HG02870 (cell line): ENCODE data around the gene BAK1.

ENCODE experiments used
- ATAC-seq: cut with Tn5 transposase; IDR thresholded peaks from one replicate; pipeline ENCODE4 v1.9.1; 2021; ENCODE audit warnings: mild to moderate bottlenecking, moderate library complexity; ENCODE audit not compliant: unreplicated experiment

The BAK1 gene

GRCh38 chr6:33579828-33580714, at the start of gene BAK1:
TSS of gene BAK1 (minus strand) at chr6:33580276. CDS start at chr6:33577604, 2,672 bp downstream.
- peak; percentile 86 for ATAC-seq

GRCh38 chr6:33628401-33628964, 48.4 kb upstream of the BAK1 start:
- ATAC-seq: no peak

- ATAC-seq: no peak
Observed at GRCh38 chr6:33627876-33628275, 47.8 kb upstream of the BAK1 start.

DNA sequence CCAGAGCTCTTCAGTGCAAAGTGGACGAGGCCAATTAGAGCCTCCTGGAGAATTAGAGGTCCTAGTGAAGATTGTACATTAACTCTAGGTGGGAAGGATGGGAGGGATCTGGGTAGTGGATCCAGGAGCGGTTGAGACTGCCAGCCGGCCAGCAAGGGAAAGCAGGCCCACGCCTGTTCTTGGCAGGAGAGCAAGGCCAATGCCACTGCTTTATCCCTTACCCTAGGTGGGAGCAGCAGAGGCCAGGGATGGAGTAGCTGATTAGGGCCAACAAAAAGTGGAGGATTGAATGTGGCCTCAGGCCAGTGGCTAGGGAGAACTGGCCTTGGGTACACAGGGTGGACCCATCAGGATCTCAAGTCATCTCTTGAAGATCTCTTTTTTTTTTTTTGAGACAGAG, 44.8 kb upstream of the BAK1 start:
- no peak for ATAC-seq

DNA sequence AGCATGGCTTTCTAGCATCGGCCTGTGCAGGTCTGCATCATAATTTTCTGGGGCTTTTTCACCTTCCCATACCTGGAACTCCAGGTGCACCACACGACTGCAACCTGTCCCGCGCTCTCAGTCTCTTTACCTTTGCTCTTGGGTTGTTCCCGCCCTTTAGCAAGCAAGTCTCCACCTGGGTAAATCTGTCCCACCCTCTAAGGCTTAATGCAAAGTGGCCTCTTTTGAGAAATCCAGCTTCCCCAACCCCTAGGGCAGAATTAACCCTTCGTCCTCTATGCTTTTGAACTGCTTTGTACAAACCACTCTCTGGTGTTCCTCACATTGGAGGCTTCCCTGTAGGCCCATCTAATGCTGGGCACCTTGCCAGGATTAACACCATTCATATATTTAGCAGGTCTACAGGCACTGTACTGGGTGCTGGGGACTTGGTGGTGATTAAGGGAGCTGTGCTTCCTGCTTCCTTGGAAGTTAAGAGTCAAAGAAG, 43.9 kb upstream of the BAK1 start:
- ATAC-seq: no peak

DNA sequence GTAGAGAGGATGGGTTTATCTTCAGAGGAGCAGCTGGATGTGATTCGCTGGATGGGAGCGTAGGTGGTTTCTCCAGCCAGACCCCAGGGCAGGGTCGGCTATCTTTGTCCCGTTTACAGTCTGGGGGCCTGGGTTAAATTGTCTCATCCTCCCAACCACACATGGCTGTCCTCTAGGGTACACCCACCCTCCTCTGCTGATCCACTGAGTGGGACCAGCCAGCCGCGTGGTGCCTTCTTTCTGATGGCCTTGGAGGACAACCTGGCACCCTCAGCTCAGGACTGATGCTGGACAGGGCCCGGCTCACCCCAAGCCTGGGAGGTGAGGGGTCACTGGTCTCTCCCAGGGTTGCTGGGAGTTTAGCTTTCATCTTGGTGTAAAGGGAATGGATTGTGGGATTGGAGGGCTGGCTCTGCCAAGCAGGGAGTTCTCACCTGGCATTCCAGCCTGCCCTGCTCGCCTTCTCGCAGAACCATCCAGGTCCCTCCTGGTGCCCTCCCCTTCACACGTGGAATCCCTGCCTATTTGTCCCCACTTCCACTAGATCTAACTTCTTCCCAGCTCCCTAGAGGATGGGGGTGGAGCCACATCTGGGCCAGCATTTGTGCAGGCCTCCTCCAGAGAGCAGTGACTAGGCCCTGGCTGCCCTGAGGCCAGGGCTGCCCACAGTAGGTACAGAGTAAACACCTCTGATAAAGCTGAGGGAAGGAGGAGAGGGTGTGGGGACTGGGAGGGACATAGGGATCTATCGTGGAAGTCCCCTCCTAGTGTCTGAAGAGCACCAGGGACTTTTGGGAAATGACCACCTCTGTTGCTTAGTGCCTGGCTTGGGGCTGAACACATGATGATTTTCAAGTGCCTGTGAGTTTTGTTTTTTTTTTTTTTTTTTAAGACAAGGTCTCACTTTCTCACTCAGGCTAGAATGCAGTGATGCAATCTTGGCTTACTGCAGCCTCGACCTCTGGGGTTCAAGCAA, 42.7 kb upstream of the BAK1 start:
- no peak for ATAC-seq

DNA sequence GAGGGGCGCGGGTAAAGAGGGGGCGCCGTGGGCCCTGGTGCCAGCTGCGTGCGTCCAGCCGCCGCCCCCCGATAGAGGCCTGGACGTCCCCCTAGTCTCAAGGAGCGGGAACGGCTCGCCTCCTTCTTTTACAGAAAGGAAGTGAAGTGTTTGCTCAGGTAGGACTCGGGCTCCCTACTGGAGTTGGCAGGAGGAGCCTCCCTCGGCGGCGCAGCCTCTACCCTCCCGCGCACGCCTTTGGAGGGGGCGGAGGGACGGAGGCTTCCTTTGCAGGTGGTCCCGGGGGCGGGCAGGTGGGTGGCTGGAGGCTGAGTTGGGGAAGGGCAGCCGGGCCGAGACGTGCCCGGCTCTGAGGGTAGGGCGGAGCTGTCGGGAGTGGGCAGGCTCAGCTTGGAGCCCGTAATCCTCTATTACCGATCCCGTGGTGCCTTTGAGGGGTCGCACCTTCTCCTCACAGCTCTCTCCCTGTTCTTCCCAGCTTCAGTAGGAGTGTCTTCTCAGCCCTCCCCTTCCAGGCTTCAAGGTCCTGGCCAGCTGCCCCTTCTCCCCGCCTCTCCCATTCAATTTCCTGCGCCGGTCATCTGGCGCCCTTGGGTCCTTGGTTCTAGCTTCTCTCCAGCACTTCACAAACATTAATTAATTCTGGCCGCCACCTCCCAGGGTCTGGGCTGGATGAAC, 41.8 kb upstream of the BAK1 start:
- ATAC-seq: peak; percentile 15

DNA sequence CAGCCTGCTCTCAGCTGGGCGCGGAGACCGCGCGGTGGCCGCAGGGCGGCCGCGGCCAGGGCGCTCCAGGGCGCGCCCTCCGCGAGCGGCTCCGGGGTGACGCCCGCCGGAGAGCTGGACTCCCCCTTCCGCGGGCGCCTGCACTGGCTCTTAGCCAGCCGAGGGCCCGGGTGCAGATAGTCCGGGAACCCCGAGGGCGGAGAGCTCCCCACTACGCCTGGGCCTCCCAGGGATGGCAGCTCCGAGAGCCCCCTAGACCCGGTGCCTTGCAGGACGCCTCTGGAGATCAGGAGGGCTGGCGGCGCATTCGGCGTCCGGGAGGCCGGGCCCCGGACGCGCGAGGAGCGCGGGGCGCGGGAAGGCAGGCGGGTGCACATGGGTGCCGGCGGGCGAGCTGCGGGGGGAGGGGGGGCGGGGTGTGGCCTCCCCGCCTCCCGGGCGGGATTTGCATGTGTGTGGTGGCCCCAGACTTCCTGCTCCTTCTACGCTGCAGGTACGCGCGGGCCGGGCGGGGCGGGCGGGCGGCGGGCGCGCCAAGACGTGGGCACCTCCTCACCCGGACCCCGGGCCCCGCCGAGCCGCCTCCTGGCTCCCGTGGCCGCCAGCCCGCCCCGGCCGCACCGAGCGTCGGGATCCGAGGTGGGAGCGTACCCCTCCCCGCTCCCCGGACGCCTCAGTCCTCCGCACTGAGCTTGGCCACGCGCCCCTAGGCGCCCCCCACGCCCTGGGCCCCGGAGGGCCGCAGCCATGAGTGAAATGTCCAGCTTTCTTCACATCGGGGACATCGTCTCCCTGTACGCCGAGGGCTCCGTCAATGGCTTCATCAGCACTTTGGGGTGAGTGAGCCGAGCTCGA, 41.0 kb upstream of the BAK1 start, which contains the start of gene ITPR3:
Gene ITPR3 (plus strand): TSS at position 467 of the 855 bp plus-strand sequence. CDS start 281 bp downstream, at position 748.
- ATAC-seq: peak; percentile 70

- ATAC-seq: no peak
Observed at GRCh38 chr6:33620158-33620855, 40.2 kb upstream of the BAK1 start.

DNA sequence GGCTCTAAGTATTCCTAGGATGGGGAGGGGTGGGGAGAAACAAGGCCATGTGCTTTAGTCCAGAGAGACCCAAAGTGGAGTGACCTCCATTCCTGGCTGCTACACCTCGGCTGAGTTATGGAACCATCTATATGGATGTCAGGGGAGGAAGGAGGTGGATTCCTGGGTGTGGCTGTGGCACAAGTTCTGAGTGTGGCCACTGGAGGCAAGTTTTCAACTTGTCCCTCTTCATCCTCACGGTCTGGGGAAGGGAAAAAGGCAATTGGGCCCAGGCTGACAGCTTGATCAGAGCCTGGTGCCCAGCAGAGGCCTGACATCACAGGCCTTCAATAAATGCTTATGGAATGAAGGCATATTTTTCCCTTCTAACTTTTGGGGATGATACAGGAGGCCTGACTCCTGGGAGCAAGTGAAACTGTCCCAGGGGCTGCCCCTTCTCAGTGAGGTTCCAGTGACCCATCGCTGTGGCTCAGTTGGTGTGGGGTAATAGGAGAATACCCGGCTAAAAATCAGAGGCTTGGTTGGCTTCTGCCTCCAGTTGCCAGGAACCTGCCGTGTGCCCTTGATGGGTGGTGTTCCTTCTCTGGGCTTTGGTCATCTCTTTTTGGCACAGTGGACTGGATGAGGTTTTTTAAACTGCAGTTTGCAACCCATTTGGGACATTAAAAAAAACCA, 39.2 kb upstream of the BAK1 start:
- no peak for ATAC-seq

- ATAC-seq: no peak
Observed at GRCh38 chr6:33616913-33617312, 36.8 kb upstream of the BAK1 start.

GRCh38 chr6:33616113-33616512, 36.0 kb upstream of the BAK1 start:
- ATAC-seq: no peak

DNA sequence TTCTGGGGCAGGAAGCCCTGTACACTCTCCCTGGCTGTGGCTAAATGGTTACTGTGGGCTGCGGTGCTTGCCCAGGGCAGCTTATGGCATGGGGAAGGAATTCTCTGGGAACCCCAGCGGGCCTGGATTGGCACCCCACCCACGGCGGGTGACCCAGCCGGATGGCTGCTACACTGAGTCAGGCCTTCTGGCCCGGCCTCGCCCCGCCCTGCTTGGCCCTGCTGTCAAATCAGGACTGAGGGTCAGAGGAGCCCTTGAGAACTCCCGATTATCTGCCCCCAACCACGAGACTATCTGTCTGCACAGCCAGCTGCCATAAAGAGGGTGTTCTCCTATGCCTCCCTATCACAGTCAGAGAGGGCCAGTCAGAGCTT, 33.7 kb upstream of the BAK1 start:
- ATAC-seq: no peak

DNA sequence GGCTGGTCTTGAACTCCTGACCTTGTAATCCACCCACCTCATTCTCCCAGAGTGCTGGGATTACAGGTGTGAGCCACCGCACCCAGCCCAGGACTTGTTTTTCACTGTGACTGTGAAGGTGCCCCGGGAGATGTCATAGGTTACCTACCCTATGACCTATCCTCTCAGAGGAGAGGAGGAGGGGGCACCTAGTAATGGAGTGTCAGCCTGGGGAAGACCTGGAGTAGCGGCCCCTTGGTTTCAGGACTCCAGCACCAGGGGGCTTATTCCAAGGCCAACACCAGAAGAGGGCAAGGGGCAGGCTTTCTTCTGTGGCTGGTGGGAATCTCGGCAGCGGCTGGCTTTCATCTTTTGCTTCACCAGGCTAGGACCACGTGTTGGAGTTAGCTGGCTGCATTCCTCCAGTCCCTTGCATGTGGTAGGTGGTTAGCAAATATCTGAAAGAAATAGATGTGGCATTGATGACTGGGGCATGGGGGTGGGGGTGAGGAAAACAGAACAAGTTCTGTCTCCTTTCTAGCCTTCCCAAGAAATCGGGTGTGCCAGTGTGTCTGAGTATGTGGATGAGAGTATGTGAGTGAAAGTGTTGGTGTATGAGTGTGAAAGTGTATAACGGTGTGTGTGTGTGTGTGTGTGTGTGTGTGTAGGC, 33.2 kb upstream of the BAK1 start:
- ATAC-seq: no peak

DNA sequence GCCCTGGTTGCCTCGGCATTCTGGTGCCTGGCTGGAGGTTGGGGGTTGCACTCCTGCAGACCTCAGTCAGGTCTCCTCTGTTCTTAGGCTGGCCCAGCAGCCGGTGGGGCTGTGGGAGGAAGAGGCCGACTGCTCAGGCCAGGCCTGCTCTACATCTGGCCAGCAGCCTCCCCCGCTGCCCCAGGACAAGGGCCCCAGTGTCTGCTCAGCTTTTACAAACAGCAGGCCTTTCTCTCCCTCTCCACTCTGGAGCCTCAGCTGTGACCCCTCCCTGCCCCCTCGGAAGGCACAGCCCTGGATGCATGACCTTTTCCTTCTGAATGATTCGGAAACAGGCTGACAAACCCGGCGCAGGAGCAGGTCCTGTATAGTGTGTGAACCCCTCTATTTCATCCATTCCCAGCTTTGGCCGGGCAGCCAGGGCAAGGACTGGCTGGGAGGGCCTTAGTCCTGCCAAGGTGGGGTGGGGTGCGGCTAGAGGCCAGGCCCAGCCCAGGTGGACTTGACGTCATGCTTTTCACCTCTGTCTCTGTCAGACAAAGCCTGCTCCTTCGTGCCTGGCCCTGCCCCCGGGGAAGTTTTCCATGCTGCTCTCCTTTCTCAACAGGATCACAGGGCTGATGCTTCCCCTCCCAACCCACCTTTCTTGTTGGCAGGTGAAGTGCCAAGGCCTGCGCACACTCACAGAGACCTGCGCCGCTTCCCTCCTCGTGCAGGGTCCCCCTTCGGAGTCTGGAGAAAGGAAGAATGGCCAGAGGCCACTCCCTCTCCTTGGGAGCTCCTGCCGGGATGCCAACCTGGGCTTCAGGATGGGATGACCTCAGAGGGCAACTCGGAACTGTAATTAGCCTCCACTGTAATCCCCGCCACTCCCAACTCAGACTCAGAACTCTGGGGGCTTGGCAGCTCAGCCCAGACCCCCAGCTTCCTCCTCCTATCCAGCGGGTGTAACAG, 31.0 kb upstream of the BAK1 start:
- ATAC-seq: no peak

DNA sequence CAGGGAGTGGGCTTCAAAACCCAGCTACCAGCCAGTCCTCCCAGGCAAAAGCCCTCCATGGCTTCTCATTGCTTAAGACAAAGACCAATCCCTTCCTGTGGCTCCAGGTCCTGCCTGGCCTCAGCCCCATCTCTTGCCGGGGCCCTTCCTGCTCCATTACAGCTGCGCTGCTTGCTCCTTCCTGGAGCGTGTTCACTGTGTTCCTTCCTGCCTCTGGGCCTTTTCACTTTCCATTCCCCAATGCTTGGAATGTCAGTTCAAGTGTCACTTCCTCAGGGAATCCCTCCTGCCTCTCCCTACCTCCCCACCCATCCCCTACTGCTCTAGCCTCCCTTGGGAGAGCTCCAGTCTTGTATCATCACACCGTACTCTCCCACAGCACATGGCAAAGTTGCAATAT, 30.0 kb upstream of the BAK1 start:
- no peak for ATAC-seq

GRCh38 chr6:33609528-33609927, 29.5 kb upstream of the BAK1 start:
- no peak for ATAC-seq
